VCaP (cell line): ENCODE measurements around the gene ZNF620.

ENCODE experiments used
- H3K27ac ChIP-seq: fragments of 450-650 bp; 2 replicates; pipeline ENCODE4 v1.5.1; 2017
- CTCF ChIP-seq: fragments of 450-650 bp; conservative IDR thresholded peaks from 2 replicates; pipeline ENCODE4 v1.5.1; 2017; ENCODE audit warnings: mild to moderate bottlenecking, moderate library complexity

Gene ZNF620

DNA sequence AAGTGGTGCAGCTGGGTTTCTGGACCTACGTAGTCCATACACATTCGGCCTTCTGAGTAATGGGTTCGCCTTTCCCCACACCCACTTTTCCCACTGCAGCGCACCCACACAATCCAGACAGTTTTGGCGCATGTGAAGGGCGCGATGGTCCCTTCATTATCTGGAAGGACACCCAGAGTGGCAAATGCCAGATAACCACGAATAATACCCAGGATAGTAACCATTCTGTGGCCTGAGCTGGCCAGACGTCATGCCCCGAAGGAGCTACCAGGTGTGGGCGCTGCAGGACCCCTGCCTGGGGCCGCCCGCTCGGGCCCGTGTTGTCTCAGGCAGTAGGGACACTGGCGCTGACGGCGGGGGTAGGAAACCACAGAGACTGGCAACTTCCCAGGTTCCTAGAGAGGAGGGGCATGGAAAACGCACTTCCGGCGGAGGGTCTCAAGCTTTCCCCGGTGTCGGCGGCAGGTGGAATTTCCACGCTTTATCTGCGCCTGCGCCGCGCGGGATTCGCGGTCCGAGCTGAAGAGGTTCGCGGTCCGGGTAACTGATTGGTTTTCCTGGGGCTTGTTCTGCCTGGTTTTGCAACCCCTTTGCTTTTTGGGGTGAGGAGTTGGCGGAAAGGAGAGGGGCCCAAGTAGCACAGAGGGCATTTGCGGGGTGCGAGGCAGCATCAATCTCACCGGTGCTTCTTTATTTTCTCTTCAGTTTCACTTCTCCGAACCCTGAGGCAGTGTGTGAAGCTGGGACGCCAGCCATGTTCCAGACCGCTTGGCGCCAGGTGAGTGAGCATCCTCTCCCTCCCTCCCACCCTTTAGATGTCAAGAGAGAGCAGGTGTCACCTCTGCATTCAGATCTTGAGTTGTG, at the start of gene ZNF620:
ZNF620 (plus strand) TSS at position 441 of the 864 bp plus-strand sequence; CDS start at position 755, 314 bp downstream.
- H3K27ac ChIP-seq: peak within 1 kb of the TSS; percentile 83
- peak; percentile 76 for TF ChIP-seq CTCF

DNA sequence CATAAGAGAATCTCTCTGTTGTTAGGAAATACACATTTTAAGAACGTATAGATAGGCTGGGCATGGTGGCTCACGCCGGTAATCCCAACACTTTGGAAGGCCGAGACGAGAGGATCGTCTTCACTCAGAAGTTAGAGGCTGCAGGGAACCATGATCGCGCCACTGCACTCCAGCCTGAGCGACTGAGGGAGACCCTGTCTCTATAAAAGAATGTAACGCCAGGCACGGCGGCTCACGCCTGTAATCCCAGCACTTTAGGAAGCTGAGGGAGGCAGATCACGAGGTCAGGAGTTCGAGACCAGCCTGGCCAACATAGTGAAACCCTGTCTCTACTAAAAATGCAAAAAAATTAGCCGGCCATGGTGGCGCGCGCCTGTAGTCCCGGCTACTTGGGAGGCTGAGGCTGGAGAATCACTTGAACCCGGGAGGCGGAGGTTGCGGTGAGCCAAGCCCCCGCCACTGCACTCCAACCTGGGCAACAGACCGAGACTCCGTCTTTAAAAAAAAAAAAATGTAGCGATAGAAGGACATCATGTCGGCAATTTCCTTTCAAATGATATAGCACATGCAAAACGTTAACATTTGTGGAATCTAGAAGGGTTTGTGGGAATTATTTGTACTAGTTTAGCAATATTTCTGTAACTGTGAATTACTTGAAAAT, 49.4 kb upstream of the ZNF620 start:
- no peak for TF ChIP-seq CTCF
- peak overlapping the region; percentile 91 for H3K27ac ChIP-seq

DNA sequence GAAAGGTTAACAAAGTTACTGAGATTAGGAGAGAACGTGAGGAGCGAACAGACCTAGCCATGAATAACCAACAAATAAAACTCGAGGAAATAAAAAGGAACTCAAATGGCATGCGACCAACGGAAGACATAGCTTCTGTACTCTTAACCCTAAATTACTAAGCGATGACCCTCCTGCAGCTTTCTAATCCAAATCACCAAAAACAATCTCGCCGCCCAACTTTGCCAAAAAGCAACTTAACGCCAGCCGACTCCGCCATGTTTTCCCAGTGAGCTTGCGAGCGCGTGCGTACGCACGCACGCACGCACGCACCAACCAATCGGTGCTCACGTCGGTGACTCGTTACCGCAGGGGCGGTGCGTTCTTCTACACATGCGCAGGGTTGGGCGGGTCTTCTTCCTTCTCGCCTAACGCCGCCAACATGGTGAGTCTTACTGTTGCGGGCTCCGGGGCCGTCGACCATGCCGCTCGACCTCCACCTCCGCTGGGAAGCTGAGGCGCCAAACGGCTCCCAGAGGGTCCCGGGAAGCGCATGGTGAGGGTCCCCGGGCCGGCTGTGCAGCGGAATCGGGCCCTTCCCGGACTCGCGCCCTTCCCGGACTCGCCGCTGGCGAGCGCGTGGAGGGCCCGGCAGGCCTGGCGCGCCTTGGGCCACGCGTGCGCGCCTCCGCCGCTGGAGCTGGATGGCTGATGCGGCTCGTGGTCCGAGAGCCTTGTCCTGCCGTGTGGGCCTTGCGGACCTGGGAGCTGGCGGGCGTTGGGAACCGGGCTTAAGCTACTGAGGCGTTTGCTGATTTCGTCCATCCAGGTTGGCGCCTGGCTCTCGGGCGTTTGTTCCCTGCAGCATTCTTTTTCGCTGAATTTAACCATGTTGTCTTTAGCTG, 48.7 kb upstream of the ZNF620 start, which contains the start of gene RPL14:
RPL14 (plus strand) TSS at position 400 of the 884 bp plus-strand sequence; CDS start at position 533, 133 bp downstream.
- H3K27ac ChIP-seq: peak within 1 kb of the TSS; percentile 91
- TF ChIP-seq CTCF: no peak

DNA sequence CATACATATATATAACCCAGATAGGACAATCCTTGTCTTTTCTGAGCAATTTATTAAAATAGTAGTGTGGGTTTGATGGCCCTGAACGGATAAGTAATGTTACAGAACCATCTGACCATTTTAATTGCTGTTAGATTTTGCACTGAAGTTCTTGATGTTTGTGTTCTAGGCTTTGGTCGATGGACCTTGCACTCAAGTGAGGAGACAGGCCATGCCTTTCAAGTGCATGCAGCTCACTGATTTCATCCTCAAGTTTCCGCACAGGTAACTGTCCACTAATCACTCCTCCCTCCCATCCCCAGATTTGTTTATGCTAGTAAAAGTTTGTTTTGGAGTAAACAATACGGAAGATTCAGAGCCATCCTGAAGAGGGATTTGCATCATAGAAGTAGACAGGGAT, 47.4 kb upstream of the ZNF620 start:
- TF ChIP-seq CTCF: no peak
- H3K27ac ChIP-seq: peak overlapping the region; percentile 91

GRCh38 chr3:40460481-40460880, 45.4 kb upstream of the ZNF620 start:
- H3K27ac ChIP-seq: peak overlapping the region; percentile 91

- H3K27ac ChIP-seq: peak overlapping the region; percentile 91; the same call in 1 of the 2 replicates
- no peak for TF ChIP-seq CTCF
Measured at GRCh38 chr3:40461161-40461560, 44.7 kb upstream of the ZNF620 start.

GRCh38 chr3:40462838-40463237, 43.0 kb upstream of the ZNF620 start:
- H3K27ac ChIP-seq: peak overlapping the region; percentile 1; the same call in 1 of the 2 replicates

DNA sequence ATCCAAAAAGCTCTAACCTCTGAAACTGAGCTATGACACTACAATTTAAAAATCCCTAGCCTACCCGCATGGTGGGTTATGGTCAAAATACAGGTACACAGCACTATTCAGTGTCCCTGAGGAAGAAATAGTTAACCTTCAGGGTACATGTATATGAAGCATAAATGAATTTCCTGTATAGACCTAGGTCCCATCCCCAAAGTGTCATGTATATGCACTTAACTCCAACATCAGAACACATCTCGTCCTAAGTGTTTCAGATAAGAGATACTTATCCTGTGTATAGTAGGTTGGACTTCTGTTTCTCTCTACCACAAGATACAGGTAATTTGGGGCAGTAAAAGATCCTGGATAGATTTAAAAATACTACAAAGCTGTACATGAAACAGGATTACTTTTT, 42.3 kb upstream of the ZNF620 start:
- peak overlapping the region; percentile 1; the same call in 1 of the 2 replicates for H3K27ac ChIP-seq
- TF ChIP-seq CTCF: no peak
